Retinal pigment epithelial cell (primary cell): ENCODE results near the gene RAB3C.
"Not testable (repeated sequence)": the region's sequence is repeated elsewhere in the genome, so short reads cannot be mapped to it uniquely, and the experiment has no call there.

Experiments used
- DNase-seq: peaks from one replicate; pipeline ENCODE4 v3.0.0-alpha.2; 2010; ENCODE audit warnings: low read depth
- H3K4me3 ChIP-seq: 2 replicates; pipeline ENCODE4 v1.5.1; 2011; ENCODE audit warnings: mild to moderate bottlenecking, low read length, control low read depth, moderate library complexity
- CTCF ChIP-seq: conservative IDR thresholded peaks from 2 replicates; pipeline ENCODE4 v1.5.1; 2011; ENCODE audit warnings: low read depth, low read length, control low read depth, inconsistent platforms

Gene RAB3C

DNA sequence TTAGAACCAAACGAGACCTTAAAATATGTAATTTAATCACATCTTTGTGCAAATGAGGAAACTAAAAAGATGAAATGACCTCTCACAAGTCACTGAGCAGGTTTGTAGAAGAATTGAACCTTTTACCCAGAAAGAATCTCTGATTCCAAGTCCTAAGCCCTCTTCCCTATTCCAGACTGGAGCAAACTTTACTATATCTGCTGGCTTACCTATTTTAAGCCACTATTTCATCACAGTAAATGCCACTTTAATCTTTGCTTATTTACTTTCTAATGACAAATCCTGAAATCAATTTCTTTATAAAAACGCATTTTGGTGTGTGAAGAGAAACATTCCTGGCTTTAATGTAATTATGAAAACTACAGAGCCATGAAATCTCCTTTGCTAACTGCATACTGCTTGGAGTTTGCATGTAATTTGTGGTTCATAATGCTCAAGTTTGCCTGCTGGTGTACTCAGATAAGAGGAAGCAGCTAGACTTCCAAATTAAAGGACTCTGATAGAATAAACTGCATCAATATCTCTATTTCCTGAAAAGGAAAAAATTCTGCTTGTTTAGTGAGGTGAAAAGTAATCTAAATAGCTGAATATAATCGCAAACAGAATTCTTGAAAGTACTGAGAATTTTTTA lies 121.2 kb downstream of the RAB3C start:
- no peak for TF ChIP-seq CTCF
- H3K4me3 ChIP-seq, result no peak overlapping the region
- no peak for DNase-seq

DNA sequence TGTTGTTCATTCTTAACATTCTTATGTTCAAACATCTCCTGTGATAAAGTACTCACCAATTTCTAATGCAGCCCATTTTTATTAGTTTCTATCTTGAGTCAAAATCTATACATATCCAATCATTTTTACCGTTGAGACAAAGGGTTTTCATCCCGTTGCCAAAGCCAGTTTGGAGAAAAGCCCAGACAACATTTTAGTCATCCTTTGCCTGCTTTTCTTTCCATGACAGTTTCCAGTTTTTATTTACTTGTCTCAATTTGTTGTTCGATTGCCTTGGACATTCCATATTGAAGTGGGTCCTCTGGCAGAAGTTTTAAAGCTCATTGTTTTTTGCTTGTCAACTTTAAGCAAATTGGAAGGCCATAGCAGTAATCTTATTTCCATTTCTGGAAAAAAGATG lies 123.9 kb downstream of the RAB3C start:
- TF ChIP-seq CTCF, result no peak
- no peak for DNase-seq
- H3K4me3 ChIP-seq, result no peak overlapping the region

DNA sequence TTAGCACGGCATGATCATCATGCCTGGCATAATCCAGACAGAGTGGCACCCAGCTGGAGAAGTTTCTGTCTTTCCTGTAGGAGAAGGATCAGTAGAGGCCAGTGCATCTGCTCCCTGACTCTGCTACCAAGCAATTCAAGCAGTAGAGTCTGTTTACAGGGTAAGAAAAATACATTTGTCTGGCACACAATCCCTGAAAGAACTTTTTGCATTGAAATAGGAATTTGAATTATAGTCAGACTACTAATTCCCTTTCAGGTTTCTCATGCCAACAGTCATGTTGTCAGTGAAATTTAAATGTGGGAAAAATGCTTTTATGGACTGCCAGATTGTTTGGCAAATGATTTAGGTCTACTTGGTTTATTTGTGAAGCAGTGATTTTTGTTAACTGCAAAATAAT lies 125.6 kb downstream of the RAB3C start:
- no peak for DNase-seq
- TF ChIP-seq CTCF, result no peak
- no peak overlapping the region for H3K4me3 ChIP-seq

DNA sequence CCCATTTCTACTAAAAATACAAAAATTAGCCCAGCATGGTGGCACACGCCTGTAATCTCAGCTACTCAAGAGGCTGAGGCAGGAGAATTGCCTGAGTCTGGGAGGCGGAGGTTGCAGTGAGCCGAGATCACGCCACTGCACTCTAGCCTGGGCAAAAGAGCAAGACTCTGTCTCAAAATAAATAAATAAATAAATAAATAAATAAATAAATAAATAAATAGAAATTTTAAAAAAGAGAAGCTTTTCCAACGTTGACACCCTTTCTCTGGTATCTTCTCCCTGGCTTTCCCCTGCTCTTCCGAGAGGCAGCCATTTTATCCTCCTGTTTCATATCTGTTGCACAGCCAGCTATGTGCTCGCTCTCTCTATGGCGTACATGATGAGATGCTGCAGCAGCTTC lies 127.5 kb downstream of the RAB3C start:
- not testable (repeated sequence) for H3K4me3 ChIP-seq, DNase-seq

GRCh38 chr5:58710871-58711270 lies 128.0 kb downstream of the RAB3C start:
- no peak overlapping the region for H3K4me3 ChIP-seq
- no peak for TF ChIP-seq CTCF

DNA sequence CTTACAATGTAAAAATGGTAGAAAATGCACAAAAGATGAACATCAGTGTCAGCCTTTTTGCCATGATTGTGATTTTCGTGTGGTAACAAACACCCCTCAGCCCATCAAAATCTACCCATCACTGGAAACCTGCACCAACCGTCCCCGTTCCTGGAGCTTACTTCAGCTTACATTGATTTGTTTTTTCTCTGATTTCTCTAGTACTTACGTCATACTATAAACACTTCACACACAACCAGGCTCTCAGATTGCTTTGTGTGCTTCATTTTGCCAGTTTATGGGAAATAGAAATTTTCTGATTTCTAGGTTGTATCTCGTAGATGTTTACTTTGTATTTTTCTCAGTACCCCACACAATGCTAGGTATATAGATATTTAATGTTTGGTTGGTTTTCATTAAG lies 129.1 kb downstream of the RAB3C start:
- DNase-seq, result no peak
- H3K4me3 ChIP-seq, result no peak overlapping the region
- no peak for TF ChIP-seq CTCF

More at GRCh38 chr5:58710871-58711270, 128.0 kb downstream of the RAB3C start:
- no peak for DNase-seq

DNA sequence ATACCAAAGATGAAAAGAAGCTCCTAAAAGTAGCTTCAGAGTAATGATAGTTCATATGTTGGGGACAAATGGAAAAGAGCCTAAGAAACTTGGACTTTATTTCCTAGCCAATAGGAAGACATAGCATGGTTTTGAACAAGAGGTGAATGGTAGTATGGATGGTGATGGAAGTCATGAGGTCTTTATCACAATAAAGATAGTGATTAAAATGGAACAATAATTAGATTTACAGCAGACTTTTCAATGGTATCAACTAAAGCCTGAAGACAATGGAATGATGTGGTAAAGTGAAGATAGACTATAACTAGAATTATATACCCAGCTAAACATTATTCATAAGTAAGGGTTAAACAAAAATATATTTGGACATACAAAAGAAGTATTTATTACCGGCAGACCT lies 131.2 kb downstream of the RAB3C start:
- no peak for TF ChIP-seq CTCF
- no peak for DNase-seq
- no peak overlapping the region for H3K4me3 ChIP-seq
